HepG2 (cell line): ENCODE data around the gene PPP1R9A. TPM values are rescaled to one million over a fixed set of nuclear protein-coding genes. Genes with fewer than 3 reads are reported as not detected.

ENCODE experiments used
- EP300 ChIP-seq, 3 experiments: sonication (generic) in 1 of 3; formaldehyde crosslinking in 1 of 3; IDR thresholded peaks; 2 replicates each; pipeline versions ENCODE4 v1.5.1 to v1.6.1; 2011 to 2020; ENCODE audit warnings: low read depth in 2 of 3, low read length in 2 of 3, borderline replicate concordance in 1 of 3, improper control_type of control experiment in 1 of 3, mild to moderate bottlenecking in 1 of 3, missing genetic modification reagents in 1 of 3, moderate library complexity in 1 of 3
- NCOA5 ChIP-seq: sonication (generic); formaldehyde crosslinking; IDR thresholded peaks from 2 replicates; pipeline ENCODE4 v1.4.0; 2020; ENCODE audit warnings: missing genetic modification reagents
- YEATS2 ChIP-seq: sonication (generic); formaldehyde crosslinking; IDR thresholded peaks from 2 replicates; pipeline ENCODE4 v1.4.0; 2020; ENCODE audit warnings: missing genetic modification reagents, borderline replicate concordance
- ZIK1 ChIP-seq: sonication (generic); formaldehyde crosslinking; IDR thresholded peaks from 2 replicates; pipeline ENCODE4 v1.5.0; 2020; ENCODE audit warnings: mild to moderate bottlenecking, low read depth, missing genetic modification reagents, borderline replicate concordance
- ZNF383 ChIP-seq: sonication (generic); formaldehyde crosslinking; IDR thresholded peaks from 2 replicates; pipeline ENCODE4 v1.4.0; 2020; ENCODE audit warnings: missing genetic modification reagents, mild to moderate bottlenecking, borderline replicate concordance
- ZNF510 ChIP-seq: sonication (generic); formaldehyde crosslinking; IDR thresholded peaks from 2 replicates; pipeline ENCODE4 v1.4.0; 2020; ENCODE audit warnings: low read depth, mild to moderate bottlenecking, missing genetic modification reagents
- polyA plus RNA-seq, 8 experiments: library from polyadenylated mRNA; depleted of rRNA in 3 of 8; stranded (reverse) in 7 of 8; unstranded in 1 of 8; fragments of >200 nt; fragmentation: Illumina TruSeq in 4 of 8; extraction: Trizol in 4 of 8; gene quantifications; 2 replicates each; pipeline versions ENCODE4 v1.2.1 to v1.2.3, GENCODE V29; 2011 to 2016; ENCODE audit warnings: low read depth in 4 of 8, missing spikeins in 1 of 8, mixed read lengths in 1 of 8; ENCODE audit not compliant: insufficient read depth in 1 of 8
- total RNA-seq, 5 experiments: library from RNA; depleted of rRNA; stranded (reverse); fragments of >200 nt; fragmentation: Illumina TruSeq; extraction: Trizol; gene quantifications; 2 replicates each; pipeline ENCODE4 v1.2.3, GENCODE V29; 2016; ENCODE audit warnings: low read depth in 1 of 5
- TF ChIP-seq, protein P1 (sequence below): sonication (generic); formaldehyde crosslinking; IDR thresholded peaks from 2 replicates; pipeline ENCODE4 v1.9.0; 2021; ENCODE audit warnings: missing genetic modification reagents, borderline replicate concordance
- TF ChIP-seq, protein P2 (sequence below): sonication (generic); formaldehyde crosslinking; IDR thresholded peaks from 2 replicates; pipeline ENCODE4 v1.5.0; 2020; ENCODE audit warnings: missing genetic modification reagents, mild to moderate bottlenecking, borderline replicate concordance
- TF ChIP-seq, protein P3 (sequence below): fragments of 450-650 bp; IDR thresholded peaks from 2 replicates; pipeline ENCODE4 v1.6.1; 2017; ENCODE audit warnings: mild to moderate bottlenecking
- TF ChIP-seq, protein P4 (sequence below): conservative IDR thresholded peaks from 2 replicates; pipeline ENCODE4 v1.6.1; 2018; ENCODE audit warnings: missing genetic modification reagents
- TF ChIP-seq, protein P5 (sequence below): sonication (generic); formaldehyde crosslinking; IDR thresholded peaks from 2 replicates; pipeline ENCODE4 v1.5.0; 2020; ENCODE audit warnings: missing genetic modification reagents
- TF ChIP-seq, protein P6 (sequence below): IDR thresholded peaks from 2 replicates; pipeline ENCODE4 v1.6.1; 2016
- TF ChIP-seq, protein P7 (sequence below): sonication (generic); formaldehyde crosslinking; IDR thresholded peaks from 2 replicates; pipeline ENCODE4 v1.5.1; 2020; ENCODE audit warnings: missing genetic modification reagents, mild to moderate bottlenecking, borderline replicate concordance

The PPP1R9A gene
- total and polyA plus RNA-seq, 2 of the 13 experiments (the other 11 are each of a cell fraction or from before 2014, with no cell fraction given): 11.4 to 31.9 TPM

DNA sequence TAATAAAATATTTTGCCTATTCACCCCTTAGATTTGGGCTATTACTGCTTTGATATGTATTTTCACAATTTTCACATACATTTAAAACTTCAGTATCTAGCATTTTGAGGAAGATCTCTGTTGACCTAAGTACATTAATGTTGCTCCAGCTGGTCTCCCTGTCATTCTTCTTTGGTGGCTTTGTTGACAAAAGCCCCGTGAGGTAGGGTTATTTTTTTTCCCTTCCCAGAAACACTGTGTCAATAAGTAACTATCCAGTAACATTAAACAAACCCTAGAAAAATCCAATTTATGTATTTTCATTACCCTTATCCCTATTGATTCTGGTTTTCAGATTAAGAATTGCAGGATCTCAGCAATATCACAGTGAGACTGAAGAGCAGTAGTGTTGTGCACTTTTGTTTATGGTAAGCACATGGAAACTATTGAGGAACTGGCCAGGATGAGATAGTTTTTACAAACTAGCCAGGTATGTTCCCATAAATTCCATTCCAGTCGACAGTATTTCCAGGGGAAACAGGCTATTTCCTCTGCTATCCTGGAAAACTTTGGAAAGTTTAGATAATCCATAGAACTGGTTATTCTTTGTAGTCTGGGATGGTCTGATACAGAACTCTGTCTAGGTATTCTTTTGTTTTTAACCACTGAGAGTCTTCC is 218.8 kb downstream of the PPP1R9A start (continued):
- TF ChIP-seq, protein P1, sequence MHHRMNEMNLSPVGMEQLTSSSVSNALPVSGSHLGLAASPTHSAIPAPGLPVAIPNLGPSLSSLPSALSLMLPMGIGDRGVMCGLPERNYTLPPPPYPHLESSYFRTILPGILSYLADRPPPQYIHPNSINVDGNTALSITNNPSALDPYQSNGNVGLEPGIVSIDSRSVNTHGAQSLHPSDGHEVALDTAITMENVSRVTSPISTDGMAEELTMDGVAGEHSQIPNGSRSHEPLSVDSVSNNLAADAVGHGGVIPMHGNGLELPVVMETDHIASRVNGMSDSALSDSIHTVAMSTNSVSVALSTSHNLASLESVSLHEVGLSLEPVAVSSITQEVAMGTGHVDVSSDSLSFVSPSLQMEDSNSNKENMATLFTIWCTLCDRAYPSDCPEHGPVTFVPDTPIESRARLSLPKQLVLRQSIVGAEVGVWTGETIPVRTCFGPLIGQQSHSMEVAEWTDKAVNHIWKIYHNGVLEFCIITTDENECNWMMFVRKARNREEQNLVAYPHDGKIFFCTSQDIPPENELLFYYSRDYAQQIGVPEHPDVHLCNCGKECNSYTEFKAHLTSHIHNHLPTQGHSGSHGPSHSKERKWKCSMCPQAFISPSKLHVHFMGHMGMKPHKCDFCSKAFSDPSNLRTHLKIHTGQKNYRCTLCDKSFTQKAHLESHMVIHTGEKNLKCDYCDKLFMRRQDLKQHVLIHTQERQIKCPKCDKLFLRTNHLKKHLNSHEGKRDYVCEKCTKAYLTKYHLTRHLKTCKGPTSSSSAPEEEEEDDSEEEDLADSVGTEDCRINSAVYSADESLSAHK: no peak
- TF ChIP-seq YEATS2 (CRISPR knock-in tag) (no peak), NCOA5 (no peak), ZIK1 (CRISPR knock-in tag) (no peak), ZNF383 (CRISPR knock-in tag) (no peak), EP300 (IDR thresholded peaks at IDR 0.05; ENCODE audit: low read depth in 2 of 2, low read length in 2 of 2) (peak in 1 of 2 experiments; percentile 36; a peak in 1 of 4 replicates), EP300 (CRISPR knock-in tag; IDR thresholded peaks at IDR 0.05; ENCODE audit: borderline replicate concordance) (no peak), ZNF510 (no peak)
- TF ChIP-seq, protein P2, sequence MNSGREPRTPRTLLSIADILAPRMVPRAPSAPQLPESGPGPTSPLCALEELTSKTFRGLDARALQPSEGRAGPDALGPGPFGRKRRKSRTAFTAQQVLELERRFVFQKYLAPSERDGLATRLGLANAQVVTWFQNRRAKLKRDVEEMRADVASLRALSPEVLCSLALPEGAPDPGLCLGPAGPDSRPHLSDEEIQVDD (CRISPR knock-in tag): no peak
- TF ChIP-seq, protein P3, sequence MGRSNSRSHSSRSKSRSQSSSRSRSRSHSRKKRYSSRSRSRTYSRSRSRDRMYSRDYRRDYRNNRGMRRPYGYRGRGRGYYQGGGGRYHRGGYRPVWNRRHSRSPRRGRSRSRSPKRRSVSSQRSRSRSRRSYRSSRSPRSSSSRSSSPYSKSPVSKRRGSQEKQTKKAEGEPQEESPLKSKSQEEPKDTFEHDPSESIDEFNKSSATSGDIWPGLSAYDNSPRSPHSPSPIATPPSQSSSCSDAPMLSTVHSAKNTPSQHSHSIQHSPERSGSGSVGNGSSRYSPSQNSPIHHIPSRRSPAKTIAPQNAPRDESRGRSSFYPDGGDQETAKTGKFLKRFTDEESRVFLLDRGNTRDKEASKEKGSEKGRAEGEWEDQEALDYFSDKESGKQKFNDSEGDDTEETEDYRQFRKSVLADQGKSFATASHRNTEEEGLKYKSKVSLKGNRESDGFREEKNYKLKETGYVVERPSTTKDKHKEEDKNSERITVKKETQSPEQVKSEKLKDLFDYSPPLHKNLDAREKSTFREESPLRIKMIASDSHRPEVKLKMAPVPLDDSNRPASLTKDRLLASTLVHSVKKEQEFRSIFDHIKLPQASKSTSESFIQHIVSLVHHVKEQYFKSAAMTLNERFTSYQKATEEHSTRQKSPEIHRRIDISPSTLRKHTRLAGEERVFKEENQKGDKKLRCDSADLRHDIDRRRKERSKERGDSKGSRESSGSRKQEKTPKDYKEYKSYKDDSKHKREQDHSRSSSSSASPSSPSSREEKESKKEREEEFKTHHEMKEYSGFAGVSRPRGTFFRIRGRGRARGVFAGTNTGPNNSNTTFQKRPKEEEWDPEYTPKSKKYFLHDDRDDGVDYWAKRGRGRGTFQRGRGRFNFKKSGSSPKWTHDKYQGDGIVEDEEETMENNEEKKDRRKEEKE: no peak
- TF ChIP-seq, protein P4, sequence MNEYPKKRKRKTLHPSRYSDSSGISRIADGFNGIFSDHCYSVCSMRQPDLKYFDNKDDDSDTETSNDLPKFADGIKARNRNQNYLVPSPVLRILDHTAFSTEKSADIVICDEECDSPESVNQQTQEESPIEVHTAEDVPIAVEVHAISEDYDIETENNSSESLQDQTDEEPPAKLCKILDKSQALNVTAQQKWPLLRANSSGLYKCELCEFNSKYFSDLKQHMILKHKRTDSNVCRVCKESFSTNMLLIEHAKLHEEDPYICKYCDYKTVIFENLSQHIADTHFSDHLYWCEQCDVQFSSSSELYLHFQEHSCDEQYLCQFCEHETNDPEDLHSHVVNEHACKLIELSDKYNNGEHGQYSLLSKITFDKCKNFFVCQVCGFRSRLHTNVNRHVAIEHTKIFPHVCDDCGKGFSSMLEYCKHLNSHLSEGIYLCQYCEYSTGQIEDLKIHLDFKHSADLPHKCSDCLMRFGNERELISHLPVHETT (CRISPR knock-in tag): no peak
- TF ChIP-seq, protein P5, sequence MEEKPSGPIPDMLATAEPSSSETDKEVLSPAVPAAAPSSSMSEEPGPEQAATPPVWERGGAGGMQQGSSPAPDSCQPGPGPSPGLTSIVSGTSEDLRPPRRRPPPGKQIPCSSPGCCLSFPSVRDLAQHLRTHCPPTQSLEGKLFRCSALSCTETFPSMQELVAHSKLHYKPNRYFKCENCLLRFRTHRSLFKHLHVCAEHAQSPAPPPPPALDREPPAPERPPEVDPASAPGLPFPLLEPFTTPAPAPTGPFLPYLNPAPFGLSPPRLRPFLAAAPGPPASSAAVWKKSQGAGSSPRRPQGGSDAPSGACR (CRISPR knock-in tag): no peak
- TF ChIP-seq, protein P6, sequence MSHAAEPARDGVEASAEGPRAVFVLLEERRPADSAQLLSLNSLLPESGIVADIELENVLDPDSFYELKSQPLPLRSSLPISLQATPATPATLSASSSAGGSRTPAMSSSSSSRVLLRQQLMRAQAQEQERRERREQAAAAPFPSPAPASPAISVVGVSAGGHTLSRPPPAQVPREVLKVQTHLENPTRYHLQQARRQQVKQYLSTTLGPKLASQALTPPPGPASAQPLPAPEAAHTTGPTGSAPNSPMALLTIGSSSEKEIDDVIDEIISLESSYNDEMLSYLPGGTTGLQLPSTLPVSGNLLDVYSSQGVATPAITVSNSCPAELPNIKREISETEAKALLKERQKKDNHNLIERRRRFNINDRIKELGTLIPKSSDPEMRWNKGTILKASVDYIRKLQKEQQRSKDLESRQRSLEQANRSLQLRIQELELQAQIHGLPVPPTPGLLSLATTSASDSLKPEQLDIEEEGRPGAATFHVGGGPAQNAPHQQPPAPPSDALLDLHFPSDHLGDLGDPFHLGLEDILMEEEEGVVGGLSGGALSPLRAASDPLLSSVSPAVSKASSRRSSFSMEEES (CRISPR knock-in tag): peak; percentile 73; the same call in 1 of the 2 replicates
- TF ChIP-seq, protein P7, sequence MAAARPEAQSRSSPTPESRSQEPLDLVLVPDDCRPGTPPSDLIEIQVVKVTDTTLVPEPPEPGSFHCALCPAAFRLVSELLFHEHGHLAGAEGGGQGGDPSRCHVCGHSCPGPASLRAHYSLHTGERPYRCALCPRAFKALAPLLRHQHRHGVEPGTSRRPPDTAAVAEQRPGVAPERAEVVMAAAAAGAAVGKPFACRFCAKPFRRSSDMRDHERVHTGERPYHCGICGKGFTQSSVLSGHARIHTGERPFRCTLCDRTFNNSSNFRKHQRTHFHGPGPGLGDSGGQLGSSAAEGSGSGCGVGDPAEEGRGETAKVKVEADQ (CRISPR knock-in tag): no peak
